HCT116 (cell line): ENCODE measurements around the gene TOX2. TPM values are rescaled to one million over a fixed set of nuclear protein-coding genes. Genes with fewer than 3 reads are reported as not detected.

Source experiments
- ATAC-seq: fragments of 200-7000 bp; cut with Tn5 transposase; 2 replicates; pipeline ENCODE4 v1.9.1; 2020; ENCODE audit warnings: mild to moderate bottlenecking, moderate library complexity
- BruUV-seq: library from RNA; stranded (reverse); fragments of 400-500 nt; replicated peaks from 2 replicates; lab custom pipeline; 2021; lab: Mats Ljungman, UMichigan
- CTCF ChIA-PET: fragments of 300-600 bp; sonication (Branson Sonifier 250); formaldehyde crosslinking; loops from one replicate; lab custom pipeline; 2021; ENCODE audit warnings: antibody characterized with exemption; lab: Charles Lee
- POLR2A ChIA-PET: fragments of 300-600, 350-600 bp; sonication (Branson Sonifier 250); formaldehyde crosslinking; loops from one replicate; lab custom pipeline; 2021; ENCODE audit warnings: antibody characterized with exemption; lab: Charles Lee
- RAD21 ChIA-PET, 2 experiments: fragments of 300-600 bp; sonication (Branson Sonifier 250); formaldehyde crosslinking; loops; one replicate each; lab custom pipeline; 2023; ENCODE audit warnings: low total read pairs in 2 of 2; ENCODE audit not compliant: uncharacterized antibody in 2 of 2, unreplicated experiment in 2 of 2, low non-redundant PET in 1 of 2; lab: Charles Lee
- DNase-seq: peaks from one replicate; pipeline ENCODE4 v3.0.0-alpha.2; 2010; ENCODE audit warnings: low read depth, low spot score
- H2AFZ ChIP-seq: fragments of 200-600 bp; shearing (Covaris generic), sonication (generic); 2 replicates; pipeline ENCODE4 v1.6.1; 2017; ENCODE audit warnings: low read depth, mixed run types, mixed read lengths, antibody characterized with exemption, low read length; ENCODE audit not compliant: poor library complexity, severe bottlenecking
- H3K27ac ChIP-seq: 2 replicates; pipeline ENCODE4 v1.5.1; 2012; ENCODE audit warnings: low read depth, low read length
- H3K27me3 ChIP-seq: fragments of 200-600 bp; sonication (generic); 2 replicates; pipeline ENCODE4 v1.6.1; 2016; ENCODE audit warnings: mixed run types, low read length, mixed read lengths; ENCODE audit not compliant: insufficient read depth
- H3K36me3 ChIP-seq, 2 experiments: fragments of 200-500 bp in 1 of 2; fragments of 200-600 bp in 1 of 2; sonication (Bioruptor generic) in 1 of 2; sonication (generic) in 1 of 2; 2 replicates each; pipeline versions ENCODE4 v1.5.1 to v1.6.1; 2014 to 2016; ENCODE audit warnings: low read length in 2 of 2, inconsistent platforms in 1 of 2, mixed read lengths in 1 of 2, mixed run types in 1 of 2; ENCODE audit not compliant: insufficient read depth in 2 of 2, control insufficient read depth in 1 of 2
- H3K4me1 ChIP-seq, 2 experiments: fragments of 200-600 bp in 1 of 2; sonication (generic) in 1 of 2; 2 replicates each; pipeline versions ENCODE4 v1.5.1 to v1.6.1; 2012 to 2017; ENCODE audit warnings: low read length in 2 of 2, inconsistent platforms in 1 of 2, mild to moderate bottlenecking in 1 of 2, mixed read lengths in 1 of 2, mixed run types in 1 of 2, moderate library complexity in 1 of 2; ENCODE audit not compliant: insufficient read depth in 2 of 2, control insufficient read depth in 1 of 2
- H3K4me2 ChIP-seq: fragments of 200-600 bp; sonication (generic); 2 replicates; pipeline ENCODE4 v1.6.1; 2017; ENCODE audit warnings: mixed run types, low read length, mixed read lengths
- H3K4me3 ChIP-seq, 2 experiments: fragments of 200-600 bp in 1 of 2; sonication (generic) in 1 of 2; replicated peaks in 1 of 2; 2 replicates each; pipeline ENCODE4 v1.5.1; 2011 to 2016; ENCODE audit warnings: low read length in 2 of 2, control low read depth in 1 of 2, low read depth in 1 of 2, mild to moderate bottlenecking in 1 of 2, mixed read lengths in 1 of 2, mixed run types in 1 of 2
- H3K79me2 ChIP-seq: fragments of 200-600 bp; sonication (generic); 2 replicates; pipeline ENCODE4 v1.6.1; 2017; ENCODE audit warnings: mild to moderate bottlenecking, mixed run types, low read length, moderate library complexity, mixed read lengths; ENCODE audit not compliant: insufficient read depth
- H3K9ac ChIP-seq: fragments of 200-600 bp; sonication (generic); 2 replicates; pipeline ENCODE4 v1.6.1; 2016; ENCODE audit warnings: low read length, mixed read lengths
- H3K9me2 ChIP-seq: fragments of 200-600 bp; sonication (generic), shearing (Covaris generic); 2 replicates; pipeline ENCODE4 v1.6.1; 2017; ENCODE audit warnings: mixed run types, mild to moderate bottlenecking, moderate library complexity; ENCODE audit not compliant: insufficient read depth
- H3K9me3 ChIP-seq, 2 experiments: fragments of 200-500 bp in 1 of 2; fragments of 200-600 bp in 1 of 2; sonication (Bioruptor generic) in 1 of 2; sonication (generic) in 1 of 2; 2 replicates each; pipeline ENCODE4 v1.6.1; 2014 to 2017; ENCODE audit warnings: low read length in 2 of 2, mixed read lengths in 2 of 2, inconsistent platforms in 1 of 2, low read depth in 1 of 2, mild to moderate bottlenecking in 1 of 2, mixed run types in 1 of 2, moderate library complexity in 1 of 2; ENCODE audit not compliant: control insufficient read depth in 1 of 2, insufficient read depth in 1 of 2
- H4K20me1 ChIP-seq: fragments of 200-600 bp; sonication (generic), shearing (Covaris generic); 2 replicates; pipeline ENCODE4 v1.6.1; 2017; ENCODE audit warnings: mixed run types, mild to moderate bottlenecking, moderate library complexity; ENCODE audit not compliant: insufficient read depth
- CBX3 ChIP-seq: IDR thresholded peaks from 2 replicates; pipeline ENCODE4 v1.6.1; 2012; ENCODE audit warnings: low read depth
- EZH2 ChIP-seq: fragments of 200-600 bp; sonication (generic); IDR thresholded peaks from 2 replicates; pipeline ENCODE4 v1.6.1; 2017; ENCODE audit warnings: antibody characterized with exemption, mixed run types
- POLR2A ChIP-seq: IDR thresholded peaks from 2 replicates; pipeline ENCODE4 v1.7.0; 2011; ENCODE audit warnings: borderline replicate concordance; ENCODE audit not compliant: insufficient read depth, insufficient read length; ENCODE audit errors: extremely low read depth
- RAD21 ChIP-seq: IDR thresholded peaks from 2 replicates; pipeline ENCODE4 v1.6.1; 2012; ENCODE audit warnings: low read depth, mild to moderate bottlenecking
- SP1 ChIP-seq: IDR thresholded peaks from 2 replicates; pipeline ENCODE4 v1.6.1; 2012; ENCODE audit warnings: low read depth
- YY1 ChIP-seq: IDR thresholded peaks from 2 replicates; pipeline ENCODE4 v1.6.1; 2011; ENCODE audit warnings: low read length, low read depth, moderate library complexity, mild to moderate bottlenecking; ENCODE audit not compliant: insufficient replicate concordance; ENCODE audit errors: extremely low read depth
- intact Hi-C: fragments of 100-400 bp; cut with micrococcal nuclease; formaldehyde crosslinking; loops from 2 replicates; pipeline ENCODE4 v1.10.0; 2022
- total RNA-seq: library from RNA; stranded (reverse); gene quantifications from one replicate; pipeline ENCODE4 v1.2.1, GENCODE V29; 2021; ENCODE audit not compliant: unreplicated experiment
- TF ChIP-seq, protein P1 (sequence below): IDR thresholded peaks from 2 replicates; pipeline ENCODE4 v1.6.1; 2012
- TF ChIP-seq, protein P2 (sequence below): IDR thresholded peaks from 2 replicates; pipeline ENCODE4 v1.6.1; 2012
- TF ChIP-seq, protein P3 (sequence below), 3 experiments: fragments of 200-600 bp in 1 of 3; sonication (generic) in 1 of 3; IDR thresholded peaks in 2 of 3; conservative IDR thresholded peaks in 1 of 3; 2 replicates each; pipeline ENCODE4 v1.5.1; 2012 to 2017; ENCODE audit warnings: low read depth in 2 of 3, low read length in 2 of 3, antibody characterized with exemption in 1 of 3, borderline replicate concordance in 1 of 3, control low read depth in 1 of 3, mild to moderate bottlenecking in 1 of 3, mixed read lengths in 1 of 3, mixed run types in 1 of 3, moderate library complexity in 1 of 3; ENCODE audit not compliant: insufficient read depth in 1 of 3

TOX2 gene
- total RNA-seq, 1 experiment from 2014 or later: 39.6 TPM

- TF ChIP-seq RAD21 (no peak), YY1 (no peak), CBX3 (no peak), SP1 (no peak), POLR2A (no peak), EZH2 (no peak)
- TF ChIP-seq, protein P1, sequence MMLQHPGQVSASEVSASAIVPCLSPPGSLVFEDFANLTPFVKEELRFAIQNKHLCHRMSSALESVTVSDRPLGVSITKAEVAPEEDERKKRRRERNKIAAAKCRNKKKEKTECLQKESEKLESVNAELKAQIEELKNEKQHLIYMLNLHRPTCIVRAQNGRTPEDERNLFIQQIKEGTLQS: no peak
- TF ChIP-seq, protein P2, sequence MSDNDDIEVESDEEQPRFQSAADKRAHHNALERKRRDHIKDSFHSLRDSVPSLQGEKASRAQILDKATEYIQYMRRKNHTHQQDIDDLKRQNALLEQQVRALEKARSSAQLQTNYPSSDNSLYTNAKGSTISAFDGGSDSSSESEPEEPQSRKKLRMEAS: no peak
- TF ChIP-seq, protein P3, sequence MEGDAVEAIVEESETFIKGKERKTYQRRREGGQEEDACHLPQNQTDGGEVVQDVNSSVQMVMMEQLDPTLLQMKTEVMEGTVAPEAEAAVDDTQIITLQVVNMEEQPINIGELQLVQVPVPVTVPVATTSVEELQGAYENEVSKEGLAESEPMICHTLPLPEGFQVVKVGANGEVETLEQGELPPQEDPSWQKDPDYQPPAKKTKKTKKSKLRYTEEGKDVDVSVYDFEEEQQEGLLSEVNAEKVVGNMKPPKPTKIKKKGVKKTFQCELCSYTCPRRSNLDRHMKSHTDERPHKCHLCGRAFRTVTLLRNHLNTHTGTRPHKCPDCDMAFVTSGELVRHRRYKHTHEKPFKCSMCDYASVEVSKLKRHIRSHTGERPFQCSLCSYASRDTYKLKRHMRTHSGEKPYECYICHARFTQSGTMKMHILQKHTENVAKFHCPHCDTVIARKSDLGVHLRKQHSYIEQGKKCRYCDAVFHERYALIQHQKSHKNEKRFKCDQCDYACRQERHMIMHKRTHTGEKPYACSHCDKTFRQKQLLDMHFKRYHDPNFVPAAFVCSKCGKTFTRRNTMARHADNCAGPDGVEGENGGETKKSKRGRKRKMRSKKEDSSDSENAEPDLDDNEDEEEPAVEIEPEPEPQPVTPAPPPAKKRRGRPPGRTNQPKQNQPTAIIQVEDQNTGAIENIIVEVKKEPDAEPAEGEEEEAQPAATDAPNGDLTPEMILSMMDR (IDR thresholded peaks at IDR 0.05 in 2 of 3, conservative IDR thresholded peaks at IDR 0.05 in 1 of 3; ENCODE audit: borderline replicate concordance in 1 of 3, insufficient read depth in 1 of 3, low read depth in 2 of 3, low read length in 2 of 3): no peak
- TF ChIP-seq, all 23 proteins: peak for 0
- DNase-seq (no peak), ATAC-seq (no peak)
- H2AFZ ChIP-seq: no peak overlapping the region
- no peaks in the 10 kb centered on the region for H4K20me1 ChIP-seq
- H3K4me1 ChIP-seq: peaks cover 15 to 28% of the 10 kb centered on the region in 2 experiments
- no peak overlapping the region for H3K4me3 ChIP-seq
- intact Hi-C loops: loop anchor here (10.0 kb wide), 1 partner anchor 173 kb away; the partner anchor contains the start of gene TOX2
- ChIA-PET CTCF (no interaction called here), POLR2A (no interaction called here), RAD21 (no interaction called here)
- no peak overlapping the region for H3K9ac ChIP-seq
- no peaks in the 10 kb centered on the region for H3K27me3 ChIP-seq
- no peak overlapping the region for H3K4me2 ChIP-seq
- H3K79me2 ChIP-seq: no peaks in the 10 kb centered on the region
- no peaks in the 10 kb centered on the region for H3K9me2 ChIP-seq
- H3K9me3 ChIP-seq: no peaks in the 10 kb centered on the region
- BruUV-seq: no TSS peak
- H3K27ac ChIP-seq: no peak overlapping the region
- no peaks in the 10 kb centered on the region for H3K36me3 ChIP-seq
Measured at GRCh38 chr20:44087857-44088120, 173.1 kb downstream of the TOX2 start.
